Osteocyte (in vitro differentiated cells): ENCODE measurements around the gene ACP6. TPM values are rescaled to one million over a fixed set of nuclear protein-coding genes. Genes with fewer than 3 reads are reported as not detected.
A peak's percentile ranks its signal among the peaks of the same experiment; 100 is the strongest.

Experiments used
- DNase-seq: peaks from one replicate; pipeline ENCODE4 v3.0.0; 2021; ENCODE audit warnings: mixed read lengths; ENCODE audit not compliant: unreplicated experiment; ENCODE audit errors: extremely low spot score
- H3K27ac Mint-ChIP-seq: one replicate; pipeline ENCODE4 v1.8.0; 2021; ENCODE audit warnings: mild to moderate bottlenecking, mixed read lengths; ENCODE audit not compliant: unreplicated experiment
- H3K27me3 Mint-ChIP-seq: one replicate; pipeline ENCODE4 v1.8.0; 2021; ENCODE audit warnings: mixed read lengths; ENCODE audit not compliant: unreplicated experiment
- H3K36me3 Mint-ChIP-seq: one replicate; pipeline ENCODE4 v1.8.0; 2021; ENCODE audit warnings: mixed read lengths; ENCODE audit not compliant: unreplicated experiment
- H3K4me1 Mint-ChIP-seq: one replicate; pipeline ENCODE4 v1.8.0; 2021; ENCODE audit warnings: mixed read lengths; ENCODE audit not compliant: unreplicated experiment
- H3K4me3 Mint-ChIP-seq: one replicate; pipeline ENCODE4 v1.8.0; 2021; ENCODE audit warnings: mild to moderate bottlenecking, moderate library complexity, mixed read lengths; ENCODE audit not compliant: unreplicated experiment
- H3K9me3 Mint-ChIP-seq: one replicate; pipeline ENCODE4 v1.8.0; 2021; ENCODE audit warnings: mixed read lengths; ENCODE audit not compliant: unreplicated experiment
- CTCF ChIP-seq: fragments of 200-600 bp; sonication (generic); IDR thresholded peaks from 2 replicates; pipeline ENCODE4 v1.5.0; 2021; ENCODE audit warnings: antibody characterized with exemption, mild to moderate bottlenecking, moderate library complexity
- total RNA-seq: library from RNA; stranded (reverse); gene quantifications from 2 replicates; pipeline ENCODE4 v1.2.1, GENCODE V29; 2021

The ACP6 gene
- total RNA-seq, 1 donor from 2014 or later = 12.6 TPM

GRCh38 chr1:147647796-147648633, 22.3 kb downstream of the ACP6 start:
- Mint-ChIP-seq H3K27ac (no peak overlapping the region), H3K36me3 (peaks cover 35% of the 10 kb centered on the region), H3K27me3 (no peaks in the 10 kb centered on the region), H3K4me1 (peaks cover 3% of the 10 kb centered on the region), H3K4me3 (no peak overlapping the region), H3K9me3 (no peaks in the 10 kb centered on the region)
- TF ChIP-seq CTCF = no peak
- no peak for DNase-seq

GRCh38 chr1:147643974-147644373, 26.4 kb downstream of the ACP6 start:
- peaks cover 16% of the 10 kb centered on the region for H3K36me3 Mint-ChIP-seq
- H3K9me3 Mint-ChIP-seq = no peaks in the 10 kb centered on the region
- no peak for DNase-seq
- TF ChIP-seq CTCF = no peak
- H3K4me3 Mint-ChIP-seq = no peak overlapping the region
- H3K27me3 Mint-ChIP-seq = no peaks in the 10 kb centered on the region
- peaks cover 4% of the 10 kb centered on the region for H3K4me1 Mint-ChIP-seq
- H3K27ac Mint-ChIP-seq = no peak overlapping the region

GRCh38 chr1:147641695-147642592, 28.4 kb downstream of the ACP6 start:
- Mint-ChIP-seq H3K36me3 (peaks cover 13% of the 10 kb centered on the region), H3K4me3 (no peak overlapping the region), H3K27ac (no peak overlapping the region), H3K4me1 (peaks cover 4% of the 10 kb centered on the region), H3K9me3 (no peaks in the 10 kb centered on the region), H3K27me3 (no peaks in the 10 kb centered on the region)
- DNase-seq = no peak
- peak; percentile 79 for TF ChIP-seq CTCF

DNA sequence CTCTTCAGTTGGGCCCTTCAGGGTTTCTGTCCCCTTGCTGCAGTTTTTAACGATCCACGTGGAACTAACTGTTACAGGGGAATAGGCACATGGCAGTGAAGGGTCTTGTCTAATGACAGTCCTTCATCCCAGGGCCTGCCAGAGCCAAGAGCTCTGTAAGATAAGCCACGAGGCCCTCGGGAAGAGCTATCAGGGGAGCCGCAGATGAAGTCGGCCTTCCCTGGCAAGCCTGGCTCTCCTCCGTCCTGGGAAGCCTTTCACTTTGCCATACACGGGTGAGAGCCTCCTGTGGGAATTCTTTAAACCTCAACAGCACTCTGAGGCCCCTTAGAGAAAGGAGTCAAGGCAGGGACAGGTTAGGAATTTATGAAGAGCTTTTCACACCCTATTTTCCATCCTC, 29.0 kb downstream of the ACP6 start:
- H3K9me3 Mint-ChIP-seq = no peaks in the 10 kb centered on the region
- DNase-seq = no peak
- H3K27me3 Mint-ChIP-seq = no peaks in the 10 kb centered on the region
- H3K4me1 Mint-ChIP-seq = peaks cover 4% of the 10 kb centered on the region
- no peak overlapping the region for H3K4me3 Mint-ChIP-seq
- no peak overlapping the region for H3K27ac Mint-ChIP-seq
- peaks cover 12% of the 10 kb centered on the region for H3K36me3 Mint-ChIP-seq
- no peak for TF ChIP-seq CTCF
